Fibroblast of pulmonary artery (primary cell): ENCODE measurements around the gene TJAP1.

Source experiments
- DNase-seq: peaks from one replicate; pipeline ENCODE4 v3.0.0-alpha.2; 2010; ENCODE audit warnings: low read depth
- H3K4me3 ChIP-seq: replicated peaks from 2 replicates; pipeline ENCODE4 v1.5.1; 2011; ENCODE audit warnings: low read depth, mild to moderate bottlenecking, control low read depth, low read length, moderate library complexity
- TF ChIP-seq, protein P1 (sequence below): IDR thresholded peaks from 2 replicates; pipeline ENCODE4 v1.5.1; 2011; ENCODE audit warnings: mild to moderate bottlenecking, control low read depth, low read length, inconsistent platforms; ENCODE audit errors: missing control alignments

TJAP1 gene

DNA sequence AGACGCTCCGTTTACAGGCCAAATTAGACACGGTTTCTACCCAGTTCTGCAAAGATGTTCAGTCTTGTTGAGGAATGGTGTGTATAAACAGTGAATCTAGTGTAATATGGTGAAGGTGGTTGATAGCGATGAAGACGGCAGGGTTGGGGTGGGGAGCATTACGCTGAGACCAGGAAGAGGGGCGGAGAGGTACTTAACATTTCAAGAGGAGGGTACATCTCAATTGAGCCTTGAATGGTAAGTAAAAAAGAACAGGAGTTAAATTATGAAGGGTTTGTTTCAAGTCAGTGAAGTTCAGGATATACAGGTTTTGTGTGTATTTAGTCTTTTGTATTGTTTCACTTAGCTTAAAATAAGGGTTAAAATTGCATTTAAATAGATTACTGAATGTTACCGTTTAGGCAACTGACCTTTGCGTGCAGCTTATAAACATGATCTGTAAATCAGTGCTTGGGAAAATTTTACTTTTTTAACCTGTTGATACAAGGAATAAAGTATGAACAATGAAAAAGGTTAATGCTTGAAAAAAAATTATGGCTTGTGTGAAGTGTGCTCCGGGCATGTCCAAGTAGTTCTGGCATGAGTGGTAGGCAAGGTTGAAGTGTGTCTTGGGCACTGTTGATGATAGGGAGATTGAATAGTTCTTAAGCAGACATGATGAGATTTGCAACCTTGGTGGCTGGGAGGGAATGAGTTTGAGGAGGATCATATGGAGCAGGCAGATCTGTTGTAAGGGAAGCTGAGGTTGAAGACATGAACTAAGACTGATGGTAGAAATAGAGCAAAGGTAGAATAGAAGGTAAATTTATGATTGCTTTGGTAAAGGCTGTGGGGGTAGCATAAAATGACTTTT is 40.4 kb downstream of the TJAP1 start:
- no peak for DNase-seq
- TF ChIP-seq, protein P1, sequence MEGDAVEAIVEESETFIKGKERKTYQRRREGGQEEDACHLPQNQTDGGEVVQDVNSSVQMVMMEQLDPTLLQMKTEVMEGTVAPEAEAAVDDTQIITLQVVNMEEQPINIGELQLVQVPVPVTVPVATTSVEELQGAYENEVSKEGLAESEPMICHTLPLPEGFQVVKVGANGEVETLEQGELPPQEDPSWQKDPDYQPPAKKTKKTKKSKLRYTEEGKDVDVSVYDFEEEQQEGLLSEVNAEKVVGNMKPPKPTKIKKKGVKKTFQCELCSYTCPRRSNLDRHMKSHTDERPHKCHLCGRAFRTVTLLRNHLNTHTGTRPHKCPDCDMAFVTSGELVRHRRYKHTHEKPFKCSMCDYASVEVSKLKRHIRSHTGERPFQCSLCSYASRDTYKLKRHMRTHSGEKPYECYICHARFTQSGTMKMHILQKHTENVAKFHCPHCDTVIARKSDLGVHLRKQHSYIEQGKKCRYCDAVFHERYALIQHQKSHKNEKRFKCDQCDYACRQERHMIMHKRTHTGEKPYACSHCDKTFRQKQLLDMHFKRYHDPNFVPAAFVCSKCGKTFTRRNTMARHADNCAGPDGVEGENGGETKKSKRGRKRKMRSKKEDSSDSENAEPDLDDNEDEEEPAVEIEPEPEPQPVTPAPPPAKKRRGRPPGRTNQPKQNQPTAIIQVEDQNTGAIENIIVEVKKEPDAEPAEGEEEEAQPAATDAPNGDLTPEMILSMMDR = no peak
- peak overlapping the region; percentile 99 for H3K4me3 ChIP-seq

- TF ChIP-seq, protein P1 = no peak
- DNase-seq = no peak
These were observed 42.7 kb downstream of the TJAP1 start for GRCh38 chr6:43520097-43520496.

GRCh38 chr6:43521836-43522235 is 44.5 kb downstream of the TJAP1 start:
- no peak for DNase-seq
- TF ChIP-seq, protein P1 = no peak
- H3K4me3 ChIP-seq = no peak overlapping the region

More at GRCh38 chr6:43520097-43520496, 42.7 kb downstream of the TJAP1 start:
- no peak overlapping the region for H3K4me3 ChIP-seq

GRCh38 chr6:43522547-43523261 is 45.3 kb downstream of the TJAP1 start:
- no peak for DNase-seq
- no peak overlapping the region for H3K4me3 ChIP-seq
- TF ChIP-seq, protein P1 = no peak

DNA sequence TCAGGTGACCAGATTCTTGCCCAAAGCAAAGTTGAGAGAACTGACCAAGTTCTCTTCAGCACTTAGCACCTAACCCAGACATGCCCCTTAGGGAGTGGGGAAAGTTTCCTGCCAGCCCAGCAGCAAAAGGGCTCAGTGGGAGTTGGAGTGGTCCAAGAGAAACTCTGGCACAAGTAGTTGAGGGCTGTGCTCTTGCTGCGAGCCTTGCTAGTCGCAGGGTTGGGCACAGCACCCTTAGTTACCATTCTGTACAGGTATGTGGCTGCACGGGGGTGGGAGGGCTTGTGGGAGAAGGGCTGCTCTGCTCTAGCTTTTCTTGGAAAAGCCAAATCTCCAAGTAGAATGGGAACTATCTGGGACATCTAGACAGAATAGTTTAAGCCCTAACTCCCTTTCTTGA is 45.9 kb downstream of the TJAP1 start:
- H3K4me3 ChIP-seq = no peak overlapping the region
- TF ChIP-seq, protein P1 = no peak
- DNase-seq = no peak

GRCh38 chr6:43524483-43524961 is 47.2 kb downstream of the TJAP1 start:
- TF ChIP-seq, protein P1 = no peak
- DNase-seq = no peak
- no peak overlapping the region for H3K4me3 ChIP-seq
